IMR-90 (cell line): ENCODE results near the gene LRRC10B. TPM values are rescaled to one million over a fixed set of nuclear protein-coding genes. Genes with fewer than 3 reads are reported as not detected.

Experiments used
- ATAC-seq: fragments of 200-7000 bp; cut with Tn5 transposase; 2 replicates; pipeline ENCODE4 v1.9.1; 2020; ENCODE audit warnings: low read depth, mild to moderate bottlenecking, moderate library complexity
- BruUV-seq: library from RNA; stranded (reverse); fragments of 400-500 nt; replicated peaks from 2 replicates; lab custom pipeline; 2021; lab: Mats Ljungman, UMichigan
- CTCF ChIA-PET: fragments of 300-600 bp; formaldehyde crosslinking; extraction: SDS; loops from one replicate; lab custom pipeline; 2021; ENCODE audit warnings: antibody characterized with exemption; lab: Yijun Ruan, JAX
- POLR2A ChIA-PET: fragments of 300-600 bp; sonication (Branson Sonifier 250); formaldehyde crosslinking; loops from one replicate; lab custom pipeline; 2022; ENCODE audit warnings: antibody characterized with exemption; ENCODE audit not compliant: unreplicated experiment; lab: Charles Lee
- DNase-seq: peaks from one replicate; pipeline ENCODE4 v3.0.0; 2013
- H2AFZ ChIP-seq: replicated peaks from 2 replicates; pipeline ENCODE3; 2013; ENCODE audit warnings: low read length, mild to moderate bottlenecking; ENCODE audit not compliant: poor library complexity
- H2AK5ac ChIP-seq: 2 replicates; pipeline ENCODE4 v1.6.1; 2013; ENCODE audit warnings: low read depth, low read length, inconsistent platforms
- H2AK9ac ChIP-seq: replicated peaks from 2 replicates; pipeline ENCODE3; 2013; ENCODE audit warnings: mild to moderate bottlenecking, low read depth, low read length, moderate library complexity; ENCODE audit not compliant: poor library complexity
- H2BK120ac ChIP-seq: 2 replicates; pipeline ENCODE4 v1.6.1; 2013; ENCODE audit warnings: low read depth, low read length, inconsistent platforms
- H2BK15ac ChIP-seq: 3 replicates; pipeline ENCODE4 v1.6.1; 2013; ENCODE audit warnings: low read depth, low read length, inconsistent platforms
- H2BK20ac ChIP-seq: 2 replicates; pipeline ENCODE4 v1.6.1; 2013; ENCODE audit warnings: low read depth, mild to moderate bottlenecking, inconsistent platforms, low read length, moderate library complexity
- H2BK5ac ChIP-seq: 2 replicates; pipeline ENCODE4 v1.6.1; 2013; ENCODE audit warnings: mild to moderate bottlenecking, low read depth, low read length, inconsistent platforms; ENCODE audit not compliant: poor library complexity, severe bottlenecking
- H3K14ac ChIP-seq: replicated peaks from 2 replicates; pipeline ENCODE4 v1.6.1; 2013; ENCODE audit warnings: low read depth, low read length, inconsistent platforms
- H3K18ac ChIP-seq: 2 replicates; pipeline ENCODE4 v1.6.1; 2013; ENCODE audit warnings: low read depth, low read length, control low read depth
- H3K23ac ChIP-seq: 2 replicates; pipeline ENCODE4 v1.6.1; 2013; ENCODE audit warnings: low read depth, low read length, inconsistent platforms
- H3K27ac ChIP-seq: 2 replicates; pipeline ENCODE4 v1.5.1; 2013; ENCODE audit warnings: mild to moderate bottlenecking, control low read depth, low read length; ENCODE audit not compliant: insufficient read depth
- H3K27me3 ChIP-seq: 2 replicates; pipeline ENCODE4 v1.6.1; 2013; ENCODE audit warnings: low read length; ENCODE audit not compliant: control insufficient read depth, insufficient read depth
- H3K36me3 ChIP-seq: 2 replicates; pipeline ENCODE4 v1.6.1; 2013; ENCODE audit warnings: low read length, mixed read lengths; ENCODE audit not compliant: control insufficient read depth, insufficient read depth
- H3K4ac ChIP-seq: 2 replicates; pipeline ENCODE4 v1.6.1; 2013; ENCODE audit warnings: low read depth, low read length, inconsistent platforms
- H3K4me1 ChIP-seq: 2 replicates; pipeline ENCODE4 v1.6.1; 2013; ENCODE audit warnings: low read length, mixed read lengths; ENCODE audit not compliant: control insufficient read depth, insufficient read depth
- H3K4me2 ChIP-seq: 2 replicates; pipeline ENCODE4 v1.6.1; 2013; ENCODE audit warnings: low read depth, mild to moderate bottlenecking, control low read depth, low read length, moderate library complexity
- H3K4me3 ChIP-seq: 2 replicates; pipeline ENCODE4 v1.5.1; 2013; ENCODE audit warnings: low read depth, mild to moderate bottlenecking, control low read depth, low read length, moderate library complexity; ENCODE audit not compliant: insufficient read depth
- H3K56ac ChIP-seq: 2 replicates; pipeline ENCODE4 v1.6.1; 2013; ENCODE audit warnings: low read length, inconsistent platforms; ENCODE audit not compliant: insufficient read depth; ENCODE audit errors: extremely low read depth
- H3K79me1 ChIP-seq, 2 experiments: 2 replicates each; pipeline ENCODE4 v1.6.1; 2013; ENCODE audit warnings: low read length in 2 of 2, inconsistent platforms in 1 of 2, low read depth in 1 of 2
- H3K9ac ChIP-seq: 2 replicates; pipeline ENCODE4 v1.6.1; 2013; ENCODE audit warnings: low read depth, low read length, control low read depth
- H3K9me1 ChIP-seq: 2 replicates; pipeline ENCODE4 v1.6.1; 2013; ENCODE audit warnings: low read length, inconsistent platforms; ENCODE audit not compliant: insufficient read depth
- H3K9me3 ChIP-seq: 2 replicates; pipeline ENCODE4 v1.6.1; 2013; ENCODE audit warnings: low read length; ENCODE audit not compliant: control insufficient read depth, insufficient read depth
- H4K20me1 ChIP-seq: 2 replicates; pipeline ENCODE4 v1.6.1; 2013; ENCODE audit warnings: low read length, inconsistent platforms; ENCODE audit not compliant: insufficient read depth
- H4K5ac ChIP-seq: 2 replicates; pipeline ENCODE4 v1.6.1; 2013; ENCODE audit warnings: mild to moderate bottlenecking, low read depth, low read length, control low read depth
- H4K8ac ChIP-seq, 2 experiments: 2 replicates each; pipeline ENCODE4 v1.6.1; 2013; ENCODE audit warnings: low read depth in 2 of 2, low read length in 2 of 2, control low read depth in 1 of 2, inconsistent platforms in 1 of 2
- H4K91ac ChIP-seq: 2 replicates; pipeline ENCODE4 v1.6.1; 2013; ENCODE audit warnings: low read depth, low read length, inconsistent platforms; ENCODE audit not compliant: insufficient read depth
- BHLHE40 ChIP-seq: fragments of 150-350 bp; IDR thresholded peaks from 2 replicates; pipeline ENCODE4 v1.6.1; 2016; ENCODE audit warnings: mild to moderate bottlenecking, low read depth, low read length
- MAFK ChIP-seq: IDR thresholded peaks from 2 replicates; pipeline ENCODE4 v1.6.1; 2012; ENCODE audit warnings: low read depth, low read length, improper control_type of control experiment
- MAZ ChIP-seq: IDR thresholded peaks from 2 replicates; pipeline ENCODE4 v1.6.1; 2012; ENCODE audit warnings: low read depth, mild to moderate bottlenecking, low read length, improper control_type of control experiment, moderate library complexity, borderline replicate concordance
- POLR2A ChIP-seq: IDR thresholded peaks from 2 replicates; pipeline ENCODE4 v1.6.1; 2012; ENCODE audit warnings: mild to moderate bottlenecking, low read depth, low read length
- RCOR1 ChIP-seq: IDR thresholded peaks from 2 replicates; pipeline ENCODE4 v1.6.1; 2012; ENCODE audit warnings: mild to moderate bottlenecking, low read length, improper control_type of control experiment; ENCODE audit not compliant: insufficient replicate concordance
- USF2 ChIP-seq: fragments of 150-350 bp; IDR thresholded peaks from 2 replicates; pipeline ENCODE4 v1.6.1; 2017; ENCODE audit warnings: mild to moderate bottlenecking, antibody characterized with exemption, low read length, low read depth
- WGBS, 2 experiments: methylation state at CpG; one replicate each; pipeline versions ENCODE4 v1.1.5 to v1.1.7; 2013; ENCODE audit warnings: missing lambda C conversion rate in 2 of 2; ENCODE audit not compliant: insufficient read length in 1 of 2; ENCODE audit errors: extremely low coverage in 2 of 2; 5-methylcytosine and 5-hydroxymethylcytosine counted together
- dilution Hi-C: fragments of 300-500 bp; cut with HindIII; formaldehyde crosslinking; loops from one replicate; pipeline ENCODE4 v1.14.3; 2018; ENCODE audit warnings: low sequenced_read_pairs; ENCODE audit not compliant: unreplicated experiment
- in situ Hi-C: fragments of 300-500 bp; cut with MboI; formaldehyde crosslinking; loops from 3 replicates; pipeline ENCODE4 v1.14.3; 2019; ENCODE audit warnings: low sequenced_read_pairs, inconsistent platforms, mixed read lengths
- intact Hi-C: fragments of 100-400 bp; cut with micrococcal nuclease; formaldehyde crosslinking; loops from 2 replicates; pipeline ENCODE4 v1.10.0; 2022
- polyA plus RNA-seq, 3 experiments: library from polyadenylated mRNA; depleted of rRNA; stranded (reverse); fragments of >200 nt; gene quantifications; 2 replicates each; pipeline ENCODE4 v1.2.3, GENCODE V29; 2012; ENCODE audit warnings: low replicate concordance in 1 of 3
- total RNA-seq: library from RNA; depleted of rRNA; stranded (reverse); fragments of >200 nt; gene quantifications from 2 replicates; pipeline ENCODE4 v1.2.3, GENCODE V29; 2012

LRRC10B gene
- total and polyA plus RNA-seq, 2 of the 4 experiments (the other 2 are of a cell fraction): not detected

- DNase-seq: no peak
- in situ Hi-C loops (no loop called here), intact Hi-C loops (no loop called here), dilution Hi-C loops (no loop called here)
- no peaks in the 10 kb centered on the region for H3K9me1 ChIP-seq
- H3K14ac ChIP-seq: no peak overlapping the region
- no peak overlapping the region for H3K56ac ChIP-seq
- H2AK5ac ChIP-seq: no peak overlapping the region
- POLR2A ChIA-PET: no interaction called here
- no peaks in the 10 kb centered on the region for H4K20me1 ChIP-seq
- no peaks in the 10 kb centered on the region for H3K36me3 ChIP-seq
- no peaks in the 10 kb centered on the region for H3K9me3 ChIP-seq
- CTCF ChIA-PET: no interaction called here
- H3K9ac ChIP-seq: no peak overlapping the region
- H2BK5ac ChIP-seq: no peak overlapping the region
- H3K4me3 ChIP-seq: no peak overlapping the region
- peaks cover 15% of the 10 kb centered on the region for H3K27me3 ChIP-seq
- no peak overlapping the region for H3K23ac ChIP-seq
- no peak overlapping the region for H2BK15ac ChIP-seq
- H3K18ac ChIP-seq: no peak overlapping the region
- H2BK20ac ChIP-seq: no peak overlapping the region
- no peak overlapping the region for H2BK120ac ChIP-seq
- no peaks in the 10 kb centered on the region for H3K79me1 ChIP-seq
- ATAC-seq: no peak; the same call in 1 of the 2 replicates
- no peak overlapping the region for H4K8ac ChIP-seq
- peak overlapping the region; percentile 1; the same call in 1 of the 2 replicates for H3K4me2 ChIP-seq
- H3K4ac ChIP-seq: no peak overlapping the region
- peaks cover 14% of the 10 kb centered on the region for H3K4me1 ChIP-seq
- no peak overlapping the region for H2AK9ac ChIP-seq
- no TSS peak for BruUV-seq
- no peak overlapping the region for H2AFZ ChIP-seq
- no peak overlapping the region for H4K5ac ChIP-seq
- 24% methylated on average over 12 of the region's 19 CpGs; no CpG with 5 or more reads in 1 of the 2 experiments for WGBS, 2 experiments
- no peak overlapping the region for H3K27ac ChIP-seq
- TF ChIP-seq USF2 (no peak), MAZ (no peak), BHLHE40 (no peak), MAFK (no peak), POLR2A (no peak), RCOR1 (no peak)
- H4K91ac ChIP-seq: no peak overlapping the region
These were observed 33.5 kb downstream of the LRRC10B start for GRCh38 chr11:61542024-61542461.
